A549 treated with AZD9567 at 1 μM for 4 hours (cell line): ENCODE measurements around the gene DDX41. TPM values are rescaled to one million over a fixed set of nuclear protein-coding genes. Genes with fewer than 3 reads are reported as not detected.

Source experiments
- total RNA-seq: library from RNA; stranded (reverse); fragments of 200-300 nt; extraction: Qiagen RNA extraction; gene quantifications from 5 replicates; pipeline ENCODE4 v1.2.3, GENCODE V29; 2022; ENCODE audit not compliant: insufficient read depth

The DDX41 gene
- total RNA-seq: 71.2 to 123 TPM (median 115 TPM) in 5 replicates

DNA sequence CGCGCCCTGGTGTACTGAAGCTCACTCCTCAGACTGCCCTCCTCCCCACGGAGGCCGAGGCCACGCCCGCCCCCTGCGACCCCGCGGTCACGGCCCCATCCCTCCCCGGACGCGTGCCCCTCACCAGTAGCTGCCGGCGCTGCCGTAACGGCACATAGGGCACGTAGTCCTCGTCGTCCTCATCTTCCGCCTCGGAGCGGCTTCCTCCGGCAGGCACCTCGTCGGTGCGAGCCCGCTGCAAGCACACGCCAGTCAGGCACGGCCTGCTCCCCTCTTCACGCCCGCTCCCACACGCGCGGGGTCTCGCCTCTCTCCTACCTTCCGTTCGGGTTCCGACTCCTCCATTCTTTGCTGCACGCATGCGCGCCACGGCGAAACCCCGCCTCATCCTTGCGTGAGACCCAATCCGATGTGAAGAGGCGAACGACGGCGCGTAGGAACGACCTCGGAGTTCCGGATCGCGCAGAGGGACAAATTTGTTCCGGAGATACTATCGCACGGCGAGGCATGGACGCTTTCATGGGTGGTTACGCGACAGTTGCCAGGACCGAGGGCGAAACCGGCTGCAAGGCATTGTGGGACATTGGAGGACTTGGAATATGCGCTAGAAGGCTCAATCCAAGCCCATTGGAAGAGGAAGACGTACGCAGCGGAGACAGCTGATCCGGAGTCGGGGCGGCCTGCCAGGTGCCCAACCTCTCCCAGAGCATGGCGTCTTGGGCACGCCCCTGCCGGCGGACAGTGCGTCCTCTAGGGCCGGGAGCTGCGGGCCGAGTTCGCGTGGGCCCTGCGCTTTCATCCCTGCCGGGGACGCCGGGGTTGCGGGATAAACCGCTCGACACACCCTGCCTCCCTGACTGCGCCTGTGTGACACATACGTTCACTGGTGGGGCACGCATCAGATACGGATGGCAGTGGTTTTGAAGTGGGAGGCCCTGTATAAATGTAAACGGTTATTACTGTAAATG lies at the start of gene DDX41:
TSS of gene DDX41 (minus strand) at position 361 of the 968 bp plus-strand sequence. CDS start at position 345, 16 bp downstream.

DNA sequence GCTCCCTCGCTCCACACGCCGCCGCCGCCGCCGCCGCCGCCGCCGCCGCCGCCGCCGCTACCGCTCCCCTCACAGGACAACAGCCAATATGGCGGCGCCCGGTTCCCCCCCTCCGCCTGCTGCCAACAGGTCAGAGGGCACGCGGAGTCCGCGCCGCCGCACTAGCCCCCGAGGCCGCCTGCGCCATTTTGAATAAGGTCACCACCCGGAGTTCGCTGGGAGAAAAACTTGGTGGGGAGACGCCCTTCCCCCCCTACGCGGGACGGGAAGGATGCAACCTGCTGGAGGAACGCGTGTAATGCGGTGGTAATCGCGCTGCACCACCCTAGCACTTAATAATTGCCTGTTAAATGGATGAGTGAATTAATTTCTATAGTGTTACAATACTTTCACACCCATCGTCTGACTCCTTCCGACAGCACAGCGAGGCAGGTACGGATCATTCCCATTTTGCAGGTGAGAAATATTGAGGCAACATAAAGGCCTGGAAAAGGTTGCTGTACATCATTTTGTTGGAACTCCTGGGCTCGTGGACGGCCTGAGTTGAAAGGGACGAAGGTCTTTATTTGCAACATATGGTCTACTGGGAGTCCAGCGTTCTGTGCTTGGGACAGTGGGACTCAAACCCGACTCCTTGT lies 37.8 kb upstream of the DDX41 start, which contains the start of gene FAM193B:
TSS of gene FAM193B (minus strand) at position 90 of the 638 bp plus-strand sequence. CDS start 105 bp downstream, outside the sequence.

DNA sequence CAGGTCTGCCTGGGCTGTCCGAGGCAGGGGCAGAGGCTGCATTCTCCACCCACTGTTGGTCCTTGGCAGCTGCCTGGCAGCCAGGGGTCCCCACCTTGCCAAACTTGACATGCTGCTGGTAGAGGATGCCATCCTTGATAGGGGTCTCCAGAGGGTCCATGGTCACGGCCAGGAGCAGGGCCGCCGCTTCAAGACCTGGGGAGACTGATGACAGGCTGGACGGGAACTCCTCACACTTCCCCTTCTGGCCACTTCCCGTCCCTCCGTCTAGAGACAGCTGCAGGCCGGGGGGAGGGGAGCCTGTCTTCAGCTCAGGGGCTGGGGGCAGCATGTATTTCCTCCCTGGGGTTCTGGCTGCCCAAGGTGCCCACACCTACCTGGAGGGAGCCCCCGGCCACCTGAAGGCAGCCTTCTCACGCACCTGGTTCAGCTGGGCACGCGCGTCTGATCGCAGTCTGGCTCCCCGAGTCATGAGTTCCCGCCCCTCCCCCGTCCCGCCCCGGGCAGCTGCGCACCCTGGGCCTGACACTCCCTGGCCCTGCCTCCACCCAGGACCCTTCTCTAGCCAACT lies 7.3 kb downstream of the DDX41 start, which contains the start of gene DOK3:
TSS of gene DOK3 (minus strand) at position 446 of the 571 bp plus-strand sequence. CDS start at position 160, 286 bp downstream.

DNA sequence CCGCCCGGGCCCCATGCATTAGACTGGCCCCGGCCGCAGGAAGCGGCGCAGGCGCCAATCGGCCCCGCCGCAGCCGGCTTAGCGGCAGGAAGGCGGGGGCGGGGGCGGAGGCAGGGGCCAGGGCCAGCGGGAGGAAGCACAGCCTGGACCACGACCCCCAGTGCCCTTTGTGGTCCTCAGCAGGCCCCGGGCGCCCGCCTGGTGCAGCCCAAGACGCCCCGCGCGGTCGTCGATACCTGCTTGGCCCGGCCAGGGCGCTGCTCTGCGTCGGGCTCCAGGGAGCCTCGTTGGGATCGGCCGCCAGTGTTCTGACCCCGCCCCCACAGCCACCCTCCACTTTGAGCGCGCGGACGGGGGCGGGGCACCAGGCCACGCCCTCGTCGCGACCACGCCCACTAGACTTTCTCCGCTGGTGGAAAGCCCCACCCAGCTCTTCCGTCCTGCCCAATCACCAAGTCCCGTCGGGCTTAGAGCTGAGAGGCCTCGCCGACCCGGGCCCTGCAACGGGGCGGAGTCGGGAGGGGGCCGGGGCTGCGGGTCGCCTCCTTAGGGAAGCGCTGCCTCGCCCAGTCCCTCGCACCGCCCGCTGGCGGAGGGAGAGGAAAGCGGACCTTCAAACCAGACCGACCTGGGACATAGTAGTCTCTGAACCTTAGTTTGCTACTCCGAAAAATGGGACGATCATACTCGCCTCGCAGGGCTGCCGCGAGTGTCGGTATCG lies 19.3 kb downstream of the DDX41 start, which contains the start of gene PDLIM7:
TSS of gene PDLIM7 (minus strand) at position 313 of the 721 bp plus-strand sequence. CDS start 1,092 bp downstream, outside the sequence.

DNA sequence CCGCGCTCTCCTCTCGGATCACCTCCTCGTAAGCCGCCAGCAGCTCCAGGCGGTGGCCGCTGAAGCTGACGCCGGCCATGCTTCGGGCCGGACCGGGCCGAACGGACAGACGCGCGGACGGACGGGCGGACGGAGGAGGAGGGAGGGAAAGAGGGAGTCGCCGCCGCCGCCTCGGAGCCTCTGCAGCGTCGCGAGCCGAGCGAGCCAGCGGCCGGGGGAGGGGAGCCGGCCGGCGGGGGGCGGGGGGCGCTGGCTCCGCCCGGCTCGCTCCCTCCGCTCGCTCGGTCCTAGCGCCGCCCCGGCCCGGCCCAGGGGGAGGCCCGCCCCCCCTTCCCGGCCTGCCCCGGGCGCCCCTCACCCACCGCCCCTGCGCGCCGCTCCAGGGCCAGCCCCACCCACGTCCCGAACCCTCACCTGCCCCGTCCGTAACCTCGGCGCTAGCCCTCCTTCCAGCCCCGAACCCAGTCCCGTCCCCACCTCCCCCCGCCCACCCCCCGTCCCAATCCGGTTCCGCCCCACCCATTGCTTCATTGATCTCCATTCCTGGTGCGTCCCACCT lies 43.2 kb downstream of the DDX41 start, which contains the start of gene DBN1:
TSS of gene DBN1 (minus strand) at position 192 of the 559 bp plus-strand sequence. CDS start at position 79, 113 bp downstream.

Other genes starting within 250 kb of the DDX41 start
- 24.7 to 30.2 TPM (median 25.1 TPM) in 5 replicates for gene RAB24, start 213.2 kb downstream of the DDX41 start, total RNA-seq
- 253 to 392 TPM (median 370 TPM) in 5 replicates for gene PRELID1, start 213.2 kb downstream of the DDX41 start, total RNA-seq
- 19.3 to 26.0 TPM (median 22.7 TPM) in 5 replicates for gene MXD3, start 205.1 kb downstream of the DDX41 start, total RNA-seq
- 193 to 205 TPM (median 199 TPM) in 5 replicates for gene LMAN2, start 165.3 kb downstream of the DDX41 start, total RNA-seq
- 2.7 to 5.5 TPM (median 4.5 TPM) in 5 replicates for gene RGS14, start 159.0 kb downstream of the DDX41 start, total RNA-seq
- not detected in 5 replicates for gene SLC34A1, start 132.5 kb downstream of the DDX41 start, total RNA-seq
- gene PFN3, start 116.3 kb downstream of the DDX41 start, total RNA-seq: not detected in 5 replicates
- gene F12, start 107.4 kb downstream of the DDX41 start, total RNA-seq: 18.6 to 27.6 TPM (median 21.3 TPM) in 5 replicates
- 21.4 to 30.9 TPM (median 27.0 TPM) in 5 replicates for gene GRK6, start 90.3 kb downstream of the DDX41 start, total RNA-seq
- gene PRR7, start 70.1 kb downstream of the DDX41 start, total RNA-seq: 15.7 to 35.7 TPM (median 32.9 TPM) in 5 replicates
- gene DBN1, start 43.3 kb downstream of the DDX41 start, total RNA-seq: 50.0 to 70.6 TPM (median 65.3 TPM) in 5 replicates
- gene PDLIM7, start 19.4 kb downstream of the DDX41 start, total RNA-seq: 63.9 to 97.3 TPM (median 89.0 TPM) in 5 replicates
- gene DOK3, start 7.1 kb downstream of the DDX41 start, total RNA-seq: 2.8 to 6.2 TPM (median 4.3 TPM) in 5 replicates
- gene FAM193B, start 37.6 kb upstream of the DDX41 start, total RNA-seq: 29.7 to 32.8 TPM (median 32.0 TPM) in 5 replicates
- gene TMED9, start 75.2 kb upstream of the DDX41 start, total RNA-seq: 280 to 291 TPM (median 282 TPM) in 5 replicates
- 21.0 to 31.6 TPM (median 29.1 TPM) in 5 replicates for gene B4GALT7, start 83.2 kb upstream of the DDX41 start, total RNA-seq